B cell (primary cell): ENCODE data around the gene GUF1. TPM values are rescaled to one million over a fixed set of nuclear protein-coding genes. Genes with fewer than 3 reads are reported as not detected.

Source experiments
- ATAC-seq: fragments of 200-7000 bp; cut with Tn5 transposase; one replicate; pipeline ENCODE4 v1.10.0; 2021; ENCODE audit warnings: low read depth, mild to moderate bottlenecking, moderate number of reproducible peaks, moderate library complexity
- CTCF ChIA-PET: fragments of 350-600 bp; sonication (Branson Sonifier 250); formaldehyde crosslinking; loops from one replicate; lab custom pipeline; 2021; ENCODE audit warnings: antibody characterized with exemption, inconsistent platforms; lab: Charles Lee
- POLR2A ChIA-PET: fragments of 350-600 bp; sonication (Branson Sonifier 250); formaldehyde crosslinking; loops from one replicate; lab custom pipeline; 2021; ENCODE audit warnings: antibody characterized with exemption; lab: Charles Lee
- DNase-seq: peaks from one replicate; pipeline ENCODE4 v3.0.0; 2013
- H2AFZ ChIP-seq: 2 replicates; pipeline ENCODE4 v1.6.1; 2012; ENCODE audit warnings: mild to moderate bottlenecking, low read depth, low read length; ENCODE audit not compliant: insufficient read depth, poor library complexity, severe bottlenecking
- H3K27ac ChIP-seq, 2 donors: 1 replicate in 1 of 2; 2 replicates in 1 of 2; pipeline ENCODE4 v1.5.1; 2012 to 2013; ENCODE audit warnings: low read length in 2 of 2, mild to moderate bottlenecking in 2 of 2, moderate library complexity in 1 of 2
- H3K27me3 ChIP-seq, 4 experiments: fragments of 200-600 bp in 1 of 4; sonication (generic) in 1 of 4; replicated peaks in 1 of 4; 1 replicate in 2 of 4; 2 replicates in 2 of 4; pipeline versions ENCODE4 v1.6.1 to v1.7.0; 2013 to 2016; ENCODE audit warnings: low read length in 3 of 4, mild to moderate bottlenecking in 2 of 4, mixed read lengths in 1 of 4, moderate library complexity in 1 of 4; ENCODE audit not compliant: insufficient read depth in 4 of 4, control insufficient read depth in 3 of 4; ENCODE audit errors: control extremely low read depth in 1 of 4
- H3K36me3 ChIP-seq, 2 experiments: replicated peaks in 1 of 2; 1 replicate in 1 of 2; 2 replicates in 1 of 2; pipeline versions ENCODE4 v1.6.1 to v1.7.1; 2013; ENCODE audit warnings: low read length in 1 of 2; ENCODE audit not compliant: insufficient read depth in 2 of 2, control insufficient read depth in 1 of 2; ENCODE audit errors: control extremely low read depth in 1 of 2, extremely low read depth in 1 of 2
- H3K4me1 ChIP-seq, 2 donors: fragments of 200-600 bp in 1 of 2; sonication (generic) in 1 of 2; 1 replicate in 1 of 2; 2 replicates in 1 of 2; pipeline versions ENCODE4 v1.5.1 to v1.6.1; 2013 to 2017; ENCODE audit warnings: low read length in 2 of 2; ENCODE audit not compliant: control insufficient read depth in 2 of 2, insufficient read depth in 2 of 2
- H3K4me2 ChIP-seq: replicated peaks from 2 replicates; pipeline ENCODE3; 2012; ENCODE audit warnings: mild to moderate bottlenecking, low read depth, low read length; ENCODE audit not compliant: poor library complexity, severe bottlenecking
- H3K4me3 ChIP-seq, 5 experiments: fragments of 200-600 bp in 1 of 5; sonication (generic) in 1 of 5; 1 replicate in 3 of 5; 2 replicates in 2 of 5; pipeline versions ENCODE4 v1.5.1 to v1.7.0; 2011 to 2016; ENCODE audit warnings: low read length in 4 of 5, mild to moderate bottlenecking in 4 of 5, low read depth in 2 of 5, control low read depth in 1 of 5, moderate library complexity in 1 of 5; ENCODE audit not compliant: insufficient read depth in 1 of 5; ENCODE audit errors: control extremely low read depth in 1 of 5, extremely low read depth in 1 of 5
- H3K79me2 ChIP-seq: fragments of 200-600 bp; sonication (generic); one replicate; pipeline ENCODE4 v1.6.0; 2016; ENCODE audit warnings: low read length; ENCODE audit not compliant: control insufficient read depth, insufficient read depth
- H3K9ac ChIP-seq: fragments of 200-600 bp; sonication (generic); 2 replicates; pipeline ENCODE4 v1.6.1; 2017; ENCODE audit warnings: mild to moderate bottlenecking, low read length, moderate library complexity
- H3K9me3 ChIP-seq, 3 donors: one replicate each; pipeline versions ENCODE4 v1.6.1 to v1.7.1; 2013; ENCODE audit warnings: low read length in 2 of 3; ENCODE audit not compliant: control insufficient read depth in 2 of 3, insufficient read depth in 1 of 3; ENCODE audit errors: control extremely low read depth in 1 of 3
- H4K20me1 ChIP-seq: 2 replicates; pipeline ENCODE4 v1.6.0; 2012; ENCODE audit warnings: mild to moderate bottlenecking, low read length; ENCODE audit not compliant: insufficient read depth, control insufficient read depth, poor library complexity, severe bottlenecking
- H3K27ac Mint-ChIP-seq: one replicate; pipeline ENCODE4 v1.8.0; 2021; ENCODE audit warnings: mixed read lengths
- H3K27me3 Mint-ChIP-seq: one replicate; pipeline ENCODE4 v1.8.0; 2021; ENCODE audit warnings: mixed read lengths
- H3K4me1 Mint-ChIP-seq: one replicate; pipeline ENCODE4 v1.8.0; 2021; ENCODE audit warnings: mixed read lengths
- H3K4me3 Mint-ChIP-seq: one replicate; pipeline ENCODE4 v1.8.0; 2021; ENCODE audit warnings: mixed read lengths
- H3K9me3 Mint-ChIP-seq: one replicate; pipeline ENCODE4 v1.8.0; 2022; ENCODE audit warnings: mixed read lengths; ENCODE audit not compliant: insufficient read depth
- EZH2 ChIP-seq: IDR thresholded peaks from 2 replicates; pipeline ENCODE4 v1.6.1; 2012; ENCODE audit warnings: borderline replicate concordance, low read depth, mild to moderate bottlenecking, moderate library complexity, low read length; ENCODE audit not compliant: insufficient read depth, poor library complexity, severe bottlenecking
- WGBS: methylation state at CpG from one replicate; pipeline ENCODE4 v1.1.5; 2013; ENCODE audit warnings: missing lambda C conversion rate; ENCODE audit not compliant: insufficient coverage; 5-methylcytosine and 5-hydroxymethylcytosine counted together
- intact Hi-C: fragments of 100-400 bp; cut with micrococcal nuclease; formaldehyde crosslinking; loops from one replicate; pipeline ENCODE4 v1.10.0; 2022
- polyA minus RNA-seq: library from RNA; depleted of rRNA, polyadenylated mRNA; stranded (reverse); fragments of >200 nt; gene quantifications from 2 replicates; pipeline ENCODE4 v1.2.3, GENCODE V29; 2012
- polyA plus RNA-seq: library from polyadenylated mRNA; depleted of rRNA; stranded (reverse); fragments of >200 nt; gene quantifications from 2 replicates; pipeline ENCODE4 v1.2.3, GENCODE V29; 2012
- total RNA-seq, 2 donors: library from RNA; stranded (reverse); fragments of 120-200 nt in 1 of 2; gene quantifications; 1 replicate in 1 of 2; 2 replicates in 1 of 2; pipeline versions ENCODE4 v1.2.3 to v1.2.4, GENCODE V29; 2013 to 2022
- TF ChIP-seq, protein P1 (sequence below): fragments of 200-600 bp; IDR thresholded peaks from one replicate; pipeline ENCODE4 v1.8.0; 2022; ENCODE audit warnings: antibody characterized with exemption, mild to moderate bottlenecking

Gene GUF1, protein sequence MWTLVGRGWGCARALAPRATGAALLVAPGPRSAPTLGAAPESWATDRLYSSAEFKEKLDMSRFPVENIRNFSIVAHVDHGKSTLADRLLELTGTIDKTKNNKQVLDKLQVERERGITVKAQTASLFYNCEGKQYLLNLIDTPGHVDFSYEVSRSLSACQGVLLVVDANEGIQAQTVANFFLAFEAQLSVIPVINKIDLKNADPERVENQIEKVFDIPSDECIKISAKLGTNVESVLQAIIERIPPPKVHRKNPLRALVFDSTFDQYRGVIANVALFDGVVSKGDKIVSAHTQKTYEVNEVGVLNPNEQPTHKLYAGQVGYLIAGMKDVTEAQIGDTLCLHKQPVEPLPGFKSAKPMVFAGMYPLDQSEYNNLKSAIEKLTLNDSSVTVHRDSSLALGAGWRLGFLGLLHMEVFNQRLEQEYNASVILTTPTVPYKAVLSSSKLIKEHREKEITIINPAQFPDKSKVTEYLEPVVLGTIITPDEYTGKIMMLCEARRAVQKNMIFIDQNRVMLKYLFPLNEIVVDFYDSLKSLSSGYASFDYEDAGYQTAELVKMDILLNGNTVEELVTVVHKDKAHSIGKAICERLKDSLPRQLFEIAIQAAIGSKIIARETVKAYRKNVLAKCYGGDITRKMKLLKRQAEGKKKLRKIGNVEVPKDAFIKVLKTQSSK
- total RNA-seq (24.2 and 25.0 TPM in 2 replicates), polyA plus RNA-seq (9.6 and 10.6 TPM in 2 replicates), polyA minus RNA-seq (10.6 and 12.3 TPM in 2 replicates)
- 20.1 TPM for total RNA-seq (2013)

DNA sequence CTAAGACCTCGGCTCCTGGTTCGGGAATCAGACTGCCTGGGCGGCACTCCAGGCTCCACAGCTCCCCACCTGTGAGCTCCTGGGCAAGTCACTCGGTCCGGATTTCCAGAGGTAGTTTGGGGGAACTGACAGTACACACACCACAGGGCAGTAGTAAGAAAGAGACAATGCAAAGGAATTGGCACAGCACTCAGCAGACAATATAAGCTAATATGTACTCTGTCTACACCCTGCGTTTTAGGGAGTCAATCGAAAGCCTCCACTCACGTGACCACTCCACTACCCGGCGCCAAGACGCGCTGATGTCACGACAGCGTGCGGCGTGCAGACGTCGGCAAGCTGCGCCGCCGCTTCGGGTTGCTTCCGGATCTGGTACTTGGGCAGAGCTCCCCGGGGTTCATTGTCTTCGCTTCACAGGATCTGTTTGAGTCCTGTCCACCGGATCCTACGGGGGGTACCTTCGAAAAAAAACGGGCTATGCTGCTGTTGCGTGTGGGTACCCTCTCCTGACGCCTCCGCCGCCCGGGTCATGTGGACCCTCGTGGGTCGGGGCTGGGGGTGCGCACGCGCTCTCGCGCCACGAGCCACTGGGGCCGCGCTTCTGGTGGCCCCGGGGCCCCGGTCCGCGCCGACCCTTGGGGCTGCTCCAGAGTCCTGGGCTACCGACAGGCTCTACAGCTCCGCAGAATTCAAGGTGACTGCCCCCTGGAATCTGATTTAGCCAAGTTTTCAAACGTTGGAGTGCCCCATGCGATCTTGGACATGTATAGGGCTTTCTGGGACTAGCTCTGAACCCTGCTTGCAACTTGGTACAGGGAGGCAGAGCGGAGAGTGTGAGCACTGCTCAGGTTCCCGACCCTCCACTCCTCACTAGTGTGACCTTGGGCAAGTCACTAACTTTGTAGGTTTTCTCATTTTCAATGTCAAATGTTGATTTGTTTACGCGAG, at the start of gene GUF1:
GUF1 (plus strand) TSS at position 327 of the 948 bp plus-strand sequence; CDS start at position 530, 203 bp downstream.
- Mint-ChIP-seq H3K4me3 (peak within 1 kb of the TSS; percentile 97), H3K9me3 (no peaks in the 10 kb centered on the region), H3K4me1 (peaks cover 30% of the 10 kb centered on the region), H3K27me3 (no peaks in the 10 kb centered on the region), H3K27ac (peak within 1 kb of the TSS; percentile 98)
- peak; percentile 88 for ATAC-seq
- ChIA-PET CTCF (interaction anchor here (1.0 to 1.5 kb wide), 4 partner anchors 17 to 82 kb away, joined by 3 to 6 read pairs (median 4); partner anchors contain the start of gene GNPDA2), POLR2A (interaction anchor here (1.0 to 2.3 kb wide), 3 partner anchors 15 to 47 kb away, joined by 3 to 11 read pairs (median 4); partner anchors contain the start of gene GNPDA2)
- Histone ChIP-seq H3K36me3 (peaks cover 0 to 13% of the 10 kb centered on the region in 2 experiments), H3K4me3 (peak within 1 kb of the TSS; percentile 87 to 99 (median 94)), H3K4me1 (peaks cover 15% of the 10 kb centered on the region in 2 donors), H4K20me1 (no peaks in the 10 kb centered on the region), H3K79me2 (peaks cover 31% of the 10 kb centered on the region), H3K9me3 (no peaks in the 10 kb centered on the region), H3K27ac (peak within 1 kb of the TSS; percentile 92 to 96), H3K4me2 (peak within 1 kb of the TSS; percentile 92), H3K27me3 (no peaks in the 10 kb centered on the region), H2AFZ (peak within 1 kb of the TSS; percentile 93), H3K9ac (peak within 1 kb of the TSS; percentile 92)
- DNase-seq: peak; percentile 95
- no peak for TF ChIP-seq EZH2
- TF ChIP-seq, protein P1, sequence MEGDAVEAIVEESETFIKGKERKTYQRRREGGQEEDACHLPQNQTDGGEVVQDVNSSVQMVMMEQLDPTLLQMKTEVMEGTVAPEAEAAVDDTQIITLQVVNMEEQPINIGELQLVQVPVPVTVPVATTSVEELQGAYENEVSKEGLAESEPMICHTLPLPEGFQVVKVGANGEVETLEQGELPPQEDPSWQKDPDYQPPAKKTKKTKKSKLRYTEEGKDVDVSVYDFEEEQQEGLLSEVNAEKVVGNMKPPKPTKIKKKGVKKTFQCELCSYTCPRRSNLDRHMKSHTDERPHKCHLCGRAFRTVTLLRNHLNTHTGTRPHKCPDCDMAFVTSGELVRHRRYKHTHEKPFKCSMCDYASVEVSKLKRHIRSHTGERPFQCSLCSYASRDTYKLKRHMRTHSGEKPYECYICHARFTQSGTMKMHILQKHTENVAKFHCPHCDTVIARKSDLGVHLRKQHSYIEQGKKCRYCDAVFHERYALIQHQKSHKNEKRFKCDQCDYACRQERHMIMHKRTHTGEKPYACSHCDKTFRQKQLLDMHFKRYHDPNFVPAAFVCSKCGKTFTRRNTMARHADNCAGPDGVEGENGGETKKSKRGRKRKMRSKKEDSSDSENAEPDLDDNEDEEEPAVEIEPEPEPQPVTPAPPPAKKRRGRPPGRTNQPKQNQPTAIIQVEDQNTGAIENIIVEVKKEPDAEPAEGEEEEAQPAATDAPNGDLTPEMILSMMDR: no peak
- under 1% methylated on average over 54 of the region's 57 CpGs for WGBS
- intact Hi-C loops: loop anchor here (1.0 kb wide), 1 partner anchor 48 kb away; the partner anchor contains the start of gene GNPDA2
